ENCODE results near the gene TLCD2. TPM values are rescaled to one million over a fixed set of nuclear protein-coding genes. Genes with fewer than 3 reads are reported as not detected.

The TLCD2 gene
- total and polyA plus RNA-seq, 2 of the 13 experiments (the other 11 are each of a cell fraction or from before 2014, with no cell fraction given), result 0.90 to 1.1 TPM

GRCh38 chr17:1716912-1717695 is 6.9 kb upstream of the TLCD2 start (continued):
- TF ChIP-seq CSRNP2 (CRISPR knock-in tag; conservative IDR thresholded peaks at IDR 0.05; ENCODE audit: low read depth) (no peak), MTF1 (CRISPR knock-in tag; IDR thresholded peaks at IDR 0.05) (no peak), ZFP36 (IDR thresholded peaks at IDR 0.05; ENCODE audit: borderline replicate concordance, low read depth, low read length, partially characterized antibody) (no peak), HINFP (CRISPR knock-in tag; IDR thresholded peaks at IDR 0.05; ENCODE audit: low read depth) (no peak), MXD4 (CRISPR knock-in tag; IDR thresholded peaks at IDR 0.05) (no peak), DNMT1 (CRISPR knock-in tag; IDR thresholded peaks at IDR 0.05) (no peak), SMYD3 (CRISPR knock-in tag; IDR thresholded peaks at IDR 0.05) (no peak), ZNF205 (CRISPR knock-in tag; IDR thresholded peaks at IDR 0.05) (0 out of 2 replicates have a peak, but pooled peaks have one; percentile 18), ELF4 (CRISPR knock-in tag; IDR thresholded peaks at IDR 0.05; ENCODE audit: borderline replicate concordance) (no peak), CEBPB (IDR thresholded peaks at IDR 0.05; ENCODE audit: borderline replicate concordance, low read depth, low read length) (0 out of 2 replicates have a peak, but pooled peaks have one; percentile 5), ZNF547 (CRISPR knock-in tag; IDR thresholded peaks at IDR 0.05) (no peak), DR1 (CRISPR knock-in tag; IDR thresholded peaks at IDR 0.05) (no peak; the same call in 1 of the 2 replicates), PTBP1 (IDR thresholded peaks at IDR 0.05; ENCODE audit: low read depth, low read length, poor library complexity, severe bottlenecking) (no peak), KLF15 (CRISPR knock-in tag; IDR thresholded peaks at IDR 0.05; ENCODE audit: borderline replicate concordance) (no peak), TARDBP (CRISPR knock-in tag; IDR thresholded peaks at IDR 0.05) (0 out of 2 replicates have a peak, but pooled peaks have one; percentile 27)
- TF ChIP-seq, protein P1, sequence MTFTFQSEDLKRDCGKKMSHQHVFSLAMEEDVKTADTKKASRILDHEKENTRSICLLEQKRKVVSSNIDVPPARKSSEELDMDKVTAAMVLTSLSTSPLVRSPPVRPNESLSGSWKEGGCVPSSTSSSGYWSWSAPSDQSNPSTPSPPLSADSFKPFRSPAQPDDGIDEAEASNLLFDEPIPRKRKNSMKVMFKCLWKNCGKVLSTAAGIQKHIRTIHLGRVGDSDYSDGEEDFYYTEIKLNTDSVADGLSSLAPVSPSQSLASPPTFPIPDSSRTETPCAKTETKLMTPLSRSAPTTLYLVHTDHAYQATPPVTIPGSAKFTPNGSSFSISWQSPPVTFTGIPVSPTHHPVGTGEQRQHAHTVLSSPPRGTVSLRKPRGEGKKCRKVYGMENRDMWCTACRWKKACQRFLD (CRISPR knock-in tag; IDR thresholded peaks at IDR 0.05; ENCODE audit: borderline replicate concordance), result no peak
- TF ChIP-seq, protein P2, sequence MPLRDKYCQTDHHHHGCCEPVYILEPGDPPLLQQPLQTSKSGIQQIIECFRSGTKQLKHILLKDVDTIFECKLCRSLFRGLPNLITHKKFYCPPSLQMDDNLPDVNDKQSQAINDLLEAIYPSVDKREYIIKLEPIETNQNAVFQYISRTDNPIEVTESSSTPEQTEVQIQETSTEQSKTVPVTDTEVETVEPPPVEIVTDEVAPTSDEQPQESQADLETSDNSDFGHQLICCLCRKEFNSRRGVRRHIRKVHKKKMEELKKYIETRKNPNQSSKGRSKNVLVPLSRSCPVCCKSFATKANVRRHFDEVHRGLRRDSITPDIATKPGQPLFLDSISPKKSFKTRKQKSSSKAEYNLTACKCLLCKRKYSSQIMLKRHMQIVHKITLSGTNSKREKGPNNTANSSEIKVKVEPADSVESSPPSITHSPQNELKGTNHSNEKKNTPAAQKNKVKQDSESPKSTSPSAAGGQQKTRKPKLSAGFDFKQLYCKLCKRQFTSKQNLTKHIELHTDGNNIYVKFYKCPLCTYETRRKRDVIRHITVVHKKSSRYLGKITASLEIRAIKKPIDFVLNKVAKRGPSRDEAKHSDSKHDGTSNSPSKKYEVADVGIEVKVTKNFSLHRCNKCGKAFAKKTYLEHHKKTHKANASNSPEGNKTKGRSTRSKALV (CRISPR knock-in tag; IDR thresholded peaks at IDR 0.05), result no peak
- TF ChIP-seq, protein P3, sequence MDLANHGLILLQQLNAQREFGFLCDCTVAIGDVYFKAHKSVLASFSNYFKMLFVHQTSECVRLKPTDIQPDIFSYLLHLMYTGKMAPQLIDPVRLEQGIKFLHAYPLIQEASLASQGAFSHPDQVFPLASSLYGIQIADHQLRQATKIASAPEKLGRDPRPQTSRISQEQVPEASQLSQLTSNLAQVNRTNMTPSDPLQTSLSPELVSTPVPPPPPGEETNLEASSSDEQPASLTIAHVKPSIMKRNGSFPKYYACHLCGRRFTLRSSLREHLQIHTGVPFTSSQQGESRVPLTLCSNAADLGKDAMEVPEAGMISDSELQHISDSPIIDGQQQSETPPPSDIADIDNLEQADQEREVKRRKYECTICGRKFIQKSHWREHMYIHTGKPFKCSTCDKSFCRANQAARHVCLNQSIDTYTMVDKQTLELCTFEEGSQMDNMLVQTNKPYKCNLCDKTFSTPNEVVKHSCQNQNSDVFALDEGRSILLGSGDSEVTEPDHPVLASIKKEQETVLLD (CRISPR knock-in tag; IDR thresholded peaks at IDR 0.05; ENCODE audit: low read depth), result no peak
- TF ChIP-seq, protein P4, sequence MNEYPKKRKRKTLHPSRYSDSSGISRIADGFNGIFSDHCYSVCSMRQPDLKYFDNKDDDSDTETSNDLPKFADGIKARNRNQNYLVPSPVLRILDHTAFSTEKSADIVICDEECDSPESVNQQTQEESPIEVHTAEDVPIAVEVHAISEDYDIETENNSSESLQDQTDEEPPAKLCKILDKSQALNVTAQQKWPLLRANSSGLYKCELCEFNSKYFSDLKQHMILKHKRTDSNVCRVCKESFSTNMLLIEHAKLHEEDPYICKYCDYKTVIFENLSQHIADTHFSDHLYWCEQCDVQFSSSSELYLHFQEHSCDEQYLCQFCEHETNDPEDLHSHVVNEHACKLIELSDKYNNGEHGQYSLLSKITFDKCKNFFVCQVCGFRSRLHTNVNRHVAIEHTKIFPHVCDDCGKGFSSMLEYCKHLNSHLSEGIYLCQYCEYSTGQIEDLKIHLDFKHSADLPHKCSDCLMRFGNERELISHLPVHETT (CRISPR knock-in tag; conservative IDR thresholded peaks at IDR 0.05), result no peak

All from HepG2 (cell line).